Vagina (tissue), 2 donors: ENCODE results near the gene ADAT3. TPM values are rescaled to one million over a fixed set of nuclear protein-coding genes. Genes with fewer than 3 reads are reported as not detected.

Source experiments
- DNase-seq, 2 donors: peaks; one replicate each; pipeline ENCODE4 v3.0.0-alpha.2; 2017; ENCODE audit errors: extremely low spot score in 2 of 2
- H3K27ac ChIP-seq: fragments of 200-600 bp; sonication (generic); one replicate; pipeline ENCODE4 v1.5.1; 2019
- H3K27me3 ChIP-seq: fragments of 200-600 bp; sonication (generic); one replicate; pipeline ENCODE4 v1.5.1; 2019
- H3K36me3 ChIP-seq, 2 donors: fragments of 200-600 bp; sonication (generic); one replicate each; pipeline ENCODE4 v1.5.1; 2017 to 2019
- H3K4me1 ChIP-seq: fragments of 200-600 bp; sonication (generic); one replicate; pipeline ENCODE4 v1.5.1; 2019
- H3K4me3 ChIP-seq, 2 donors: fragments of 200-600 bp; sonication (generic); 1 replicate in 1 of 2; 2 replicates in 1 of 2; pipeline ENCODE4 v1.5.1; 2016 to 2019
- H3K9me3 ChIP-seq: fragments of 200-600 bp; sonication (generic); one replicate; pipeline ENCODE4 v1.5.1; 2019
- CTCF ChIP-seq, 3 experiments: fragments of 450-650 bp in 2 of 3; fragments of 200-600 bp in 1 of 3; sonication (generic) in 1 of 3; IDR thresholded peaks; one replicate each; pipeline ENCODE4 v1.5.1; 2017 to 2019; ENCODE audit warnings: antibody characterized with exemption in 3 of 3, mild to moderate bottlenecking in 2 of 3, moderate library complexity in 2 of 3
- POLR2A ChIP-seq, 2 donors: fragments of 450-650 bp; IDR thresholded peaks; one replicate each; pipeline ENCODE4 v1.6.1; 2017; ENCODE audit warnings: antibody characterized with exemption in 2 of 2, mild to moderate bottlenecking in 2 of 2, moderate library complexity in 2 of 2
- POLR2AphosphoS5 ChIP-seq, 2 donors: sonication (generic); formaldehyde crosslinking; IDR thresholded peaks; one replicate each; pipeline ENCODE4 v1.9.0; 2017; ENCODE audit warnings: antibody characterized with exemption in 2 of 2, mild to moderate bottlenecking in 2 of 2, low read depth in 1 of 2; ENCODE audit not compliant: insufficient read depth in 1 of 2
- intact Hi-C: fragments of 100-400 bp; cut with DNase I; formaldehyde crosslinking; loops from one replicate; pipeline ENCODE4 v1.15.1; 2023
- total RNA-seq: library from RNA; depleted of rRNA; stranded (reverse); fragments of >200 nt; gene quantifications from one replicate; pipeline ENCODE4 v1.2.3, GENCODE V29; 2016

The ADAT3 gene
- 5.2 TPM for total RNA-seq

GRCh38 chr19:1905110-1905862 lies at the start of gene ADAT3, which contains the start of gene SCAMP4:
Gene ADAT3, plus strand, starts transcription at chr19:1905399. Its CDS starts 6,649 bp downstream, at chr19:1912048.
Gene SCAMP4, plus strand, starts transcription at chr19:1905399. Its CDS starts 9,621 bp downstream, at chr19:1915020.
- Histone ChIP-seq H3K4me1 (peaks cover 64% of the 10 kb centered on the region), H3K9me3 (no peaks in the 10 kb centered on the region), H3K27me3 (no peaks in the 10 kb centered on the region), H3K27ac (peak within 1 kb of the TSS; percentile 78), H3K4me3 (peak within 1 kb of the TSS; percentile 58 to 85), H3K36me3 (no peaks in the 10 kb centered on the region)
- intact Hi-C loops: no loop called here
- TF ChIP-seq CTCF (IDR thresholded peaks at IDR 0.05) (no peak), POLR2AphosphoS5 (IDR thresholded peaks at IDR 0.05; ENCODE audit: insufficient read depth in 1 of 2, low read depth in 1 of 2) (peak; percentile 70 to 91), POLR2A (IDR thresholded peaks at IDR 0.05) (peak in 1 of 2 donors; percentile 73)
- peak; percentile 97 to 99 for DNase-seq

GRCh38 chr19:1855828-1856255 lies 49.4 kb upstream of the ADAT3 start:
- no peak for TF ChIP-seq POLR2A (IDR thresholded peaks at IDR 0.05)
- Histone ChIP-seq H3K4me3 (peak overlapping the region; percentile 43 to 46), H3K4me1 (peaks cover 92% of the 10 kb centered on the region), H3K9me3 (no peaks in the 10 kb centered on the region), H3K36me3 (no peaks in the 10 kb centered on the region), H3K27me3 (no peaks in the 10 kb centered on the region), H3K27ac (peak overlapping the region; percentile 79)
- intact Hi-C loops: no loop called here
- no peak for DNase-seq

- no peaks in the 10 kb centered on the region for H3K9me3 ChIP-seq
- TF ChIP-seq CTCF (IDR thresholded peaks at IDR 0.05): no peak
- TF ChIP-seq POLR2AphosphoS5 (IDR thresholded peaks at IDR 0.05; ENCODE audit: insufficient read depth in 1 of 2, low read depth in 1 of 2): no peak
- no peak for TF ChIP-seq POLR2A (IDR thresholded peaks at IDR 0.05)
- peak overlapping the region; percentile 43 to 46 for H3K4me3 ChIP-seq
- no peak for DNase-seq
- no peaks in the 10 kb centered on the region for H3K27me3 ChIP-seq
- H3K4me1 ChIP-seq: peaks cover 97% of the 10 kb centered on the region
- H3K27ac ChIP-seq: peak overlapping the region; percentile 79
- intact Hi-C loops: no loop called here
- H3K36me3 ChIP-seq: no peaks in the 10 kb centered on the region
These were observed 48.9 kb upstream of the ADAT3 start for GRCh38 chr19:1856345-1856697.

GRCh38 chr19:1856698-1857603 lies 48.2 kb upstream of the ADAT3 start:
- Histone ChIP-seq H3K4me1 (peaks cover 100% of the 10 kb centered on the region), H3K4me3 (peak overlapping the region; percentile 43 to 46), H3K27me3 (no peaks in the 10 kb centered on the region), H3K27ac (peak overlapping the region; percentile 79), H3K36me3 (no peaks in the 10 kb centered on the region), H3K9me3 (no peaks in the 10 kb centered on the region)
- intact Hi-C loops: no loop called here
- DNase-seq: no peak
- no peak for TF ChIP-seq CTCF (IDR thresholded peaks at IDR 0.05)
- no peak for TF ChIP-seq POLR2A (IDR thresholded peaks at IDR 0.05)
- TF ChIP-seq POLR2AphosphoS5 (IDR thresholded peaks at IDR 0.05; ENCODE audit: insufficient read depth in 1 of 2, low read depth in 1 of 2): peak in 1 of 2 donors; percentile 51

GRCh38 chr19:1857648-1858326 lies 47.4 kb upstream of the ADAT3 start:
- peaks cover 98% of the 10 kb centered on the region for H3K4me1 ChIP-seq
- H3K4me3 ChIP-seq: peak overlapping the region; percentile 43 to 46
- H3K27ac ChIP-seq: peak overlapping the region; percentile 79
- no peak for DNase-seq
- no peaks in the 10 kb centered on the region for H3K9me3 ChIP-seq
- no peaks in the 10 kb centered on the region for H3K27me3 ChIP-seq
- H3K36me3 ChIP-seq: no peaks in the 10 kb centered on the region
- TF ChIP-seq POLR2AphosphoS5 (IDR thresholded peaks at IDR 0.05; ENCODE audit: insufficient read depth in 1 of 2, low read depth in 1 of 2) (no peak), CTCF (IDR thresholded peaks at IDR 0.05) (no peak), POLR2A (IDR thresholded peaks at IDR 0.05) (no peak)
- intact Hi-C loops: no loop called here
